Loucy (cell line): ENCODE results near the gene IQSEC1.

Source experiments
- H2AFZ ChIP-seq: fragments of 200-600 bp; sonication (generic); 2 replicates; pipeline ENCODE4 v1.6.0; 2016; ENCODE audit warnings: antibody characterized with exemption, mild to moderate bottlenecking, low read length, moderate library complexity
- H3F3A ChIP-seq: fragments of 200-600 bp; 2 replicates; pipeline ENCODE4 v1.6.0; 2016; ENCODE audit warnings: antibody characterized with exemption, low read depth, mild to moderate bottlenecking
- H3K27me3 ChIP-seq: fragments of 200-600 bp; sonication (generic); 2 replicates; pipeline ENCODE4 v1.6.1; 2014; ENCODE audit warnings: low read length, mild to moderate bottlenecking; ENCODE audit not compliant: insufficient read depth, poor library complexity, severe bottlenecking
- H3K36me3 ChIP-seq: fragments of 200-600 bp; sonication (generic); 2 replicates; pipeline ENCODE4 v1.6.1; 2016; ENCODE audit warnings: low read length; ENCODE audit not compliant: insufficient read depth
- H3K4me1 ChIP-seq: fragments of 200-600 bp; sonication (generic); 2 replicates; pipeline ENCODE4 v1.5.1; 2014; ENCODE audit warnings: low read length, mild to moderate bottlenecking; ENCODE audit not compliant: insufficient read depth, poor library complexity, severe bottlenecking
- H3K4me2 ChIP-seq: fragments of 200-600 bp; sonication (generic); 2 replicates; pipeline ENCODE4 v1.6.0; 2014; ENCODE audit warnings: antibody characterized with exemption, low read length, low read depth, mild to moderate bottlenecking; ENCODE audit not compliant: poor library complexity, severe bottlenecking
- H3K4me3 ChIP-seq: fragments of 200-600 bp; sonication (generic); 2 replicates; pipeline ENCODE4 v1.5.1; 2014; ENCODE audit warnings: low read length, mild to moderate bottlenecking, mixed read lengths; ENCODE audit not compliant: poor library complexity, severe bottlenecking
- H3K79me2 ChIP-seq: fragments of 200-600 bp; sonication (generic); 2 replicates; pipeline ENCODE4 v1.6.1; 2014; ENCODE audit warnings: low read length; ENCODE audit not compliant: insufficient read depth
- H3K9ac ChIP-seq: fragments of 200-600 bp; sonication (generic); 2 replicates; pipeline ENCODE4 v1.6.0; 2014; ENCODE audit warnings: mild to moderate bottlenecking, low read depth, low read length, moderate library complexity; ENCODE audit not compliant: poor library complexity, severe bottlenecking
- H3K9me2 ChIP-seq: fragments of 200-600 bp; sonication (generic); replicated peaks from 2 replicates; pipeline ENCODE4 v1.6.1; 2016; ENCODE audit warnings: low read depth, low read length, mixed read lengths
- H3K9me3 ChIP-seq: fragments of 200-600 bp; sonication (generic); 2 replicates; pipeline ENCODE4 v1.6.1; 2014; ENCODE audit warnings: mild to moderate bottlenecking, antibody characterized with exemption, low read length, low read depth; ENCODE audit not compliant: insufficient read depth
- H4K20me1 ChIP-seq: fragments of 200-600 bp; sonication (generic); 2 replicates; pipeline ENCODE4 v1.6.0; 2014; ENCODE audit warnings: antibody characterized with exemption, low read length, mild to moderate bottlenecking; ENCODE audit not compliant: insufficient read depth, poor library complexity, severe bottlenecking
- CTCF ChIP-seq: fragments of 200-600 bp; sonication (generic); conservative IDR thresholded peaks from 2 replicates; pipeline ENCODE4 v1.5.1; 2014; ENCODE audit warnings: mild to moderate bottlenecking, antibody characterized with exemption, low read length
- EZH2phosphoT487 ChIP-seq: fragments of 200-600 bp; IDR thresholded peaks from 2 replicates; pipeline ENCODE4 v1.6.1; 2018; ENCODE audit warnings: antibody characterized with exemption, mild to moderate bottlenecking, moderate library complexity, borderline replicate concordance

Gene IQSEC1

DNA sequence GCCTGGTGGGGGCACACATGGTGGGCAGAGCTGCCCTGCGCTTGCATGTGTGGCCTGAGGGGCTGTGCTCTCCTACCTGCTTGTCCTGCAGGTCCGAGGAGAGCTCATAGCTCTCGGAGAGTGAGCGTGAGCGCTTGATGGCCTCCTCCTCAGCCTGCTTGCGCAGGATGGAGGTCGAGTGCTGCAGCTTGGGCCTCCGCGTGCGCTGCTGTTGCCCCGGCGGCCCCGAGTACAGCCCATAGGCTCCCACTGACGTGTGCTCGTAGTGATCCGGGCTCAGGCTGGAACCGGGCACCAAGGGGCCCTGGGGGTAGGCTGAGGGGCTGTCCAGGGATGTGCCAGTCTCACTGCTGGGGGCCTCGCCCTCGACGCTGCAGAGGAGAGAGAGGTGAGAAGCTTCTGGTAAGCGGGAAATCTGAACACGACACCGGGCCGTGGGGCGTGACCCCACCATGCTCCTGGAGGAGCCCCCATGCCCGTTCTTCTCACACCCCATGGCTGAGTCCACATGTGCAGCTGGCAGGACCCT lies 131.7 kb downstream of the IQSEC1 start:
- Histone ChIP-seq H3K79me2 (peaks cover 41% of the 10 kb centered on the region), H3K9ac (no peak overlapping the region), H3K4me3 (no peak overlapping the region), H3K9me2 (no peaks in the 10 kb centered on the region), H2AFZ (no peak overlapping the region), H3F3A (no peaks in the 10 kb centered on the region), H3K9me3 (no peaks in the 10 kb centered on the region), H3K4me2 (no peak overlapping the region), H3K36me3 (peaks cover 56% of the 10 kb centered on the region; the same call in 1 of the 2 replicates), H3K27me3 (no peaks in the 10 kb centered on the region), H3K4me1 (peaks cover 14% of the 10 kb centered on the region), H4K20me1 (peaks cover 24% of the 10 kb centered on the region)
- no peak for TF ChIP-seq CTCF
- TF ChIP-seq EZH2phosphoT487: no peak

- no peak for TF ChIP-seq CTCF
- Histone ChIP-seq H2AFZ (no peak overlapping the region), H3K9me3 (no peaks in the 10 kb centered on the region), H3K4me3 (no peak overlapping the region), H3K79me2 (peaks cover 34% of the 10 kb centered on the region; the same call in 1 of the 2 replicates), H3K4me2 (no peak overlapping the region), H3K4me1 (peaks cover 7% of the 10 kb centered on the region), H3F3A (no peaks in the 10 kb centered on the region), H3K9ac (no peak overlapping the region), H3K27me3 (no peaks in the 10 kb centered on the region), H3K9me2 (no peaks in the 10 kb centered on the region), H4K20me1 (peaks cover 19% of the 10 kb centered on the region), H3K36me3 (peaks cover 63% of the 10 kb centered on the region; the same call in 1 of the 2 replicates)
Observed at GRCh38 chr3:12940854-12941253, 132.4 kb downstream of the IQSEC1 start.

GRCh38 chr3:12939137-12939536 lies 134.1 kb downstream of the IQSEC1 start:
- TF ChIP-seq EZH2phosphoT487 (no peak), CTCF (no peak)
- H3K4me1 ChIP-seq: no peaks in the 10 kb centered on the region
- H3K36me3 ChIP-seq: peaks cover 80% of the 10 kb centered on the region; the same call in 1 of the 2 replicates
- no peak overlapping the region for H3K4me2 ChIP-seq
- no peaks in the 10 kb centered on the region for H3K27me3 ChIP-seq
- no peak overlapping the region for H3K9ac ChIP-seq
- H4K20me1 ChIP-seq: peaks cover 4% of the 10 kb centered on the region
- H3K9me3 ChIP-seq: no peaks in the 10 kb centered on the region
- H3K4me3 ChIP-seq: no peak overlapping the region
- peaks cover 22% of the 10 kb centered on the region; the same call in 1 of the 2 replicates for H3K79me2 ChIP-seq
- no peak overlapping the region for H2AFZ ChIP-seq
- no peaks in the 10 kb centered on the region for H3F3A ChIP-seq
- H3K9me2 ChIP-seq: no peaks in the 10 kb centered on the region
